ENCODE data around the gene SSB.
A peak's percentile ranks its signal among the peaks of the same experiment; 100 is the strongest.
"Not testable (repeated sequence)": the region's sequence is repeated elsewhere in the genome, so short reads cannot be mapped to it uniquely, and the experiment has no call there.

Gene SSB

GRCh38 chr2:169759987-169760386, 38.7 kb upstream of the SSB start:
- DNase-seq (ENCODE audit: low read depth), result peak; percentile 21
- no peak for TF ChIP-seq CTCF (IDR thresholded peaks at IDR 0.05; ENCODE audit: insufficient read depth, low read depth, low read length, missing control alignments)

GRCh38 chr2:169760798-169761197, 37.9 kb upstream of the SSB start:
- not testable (repeated sequence) for H3K4me3 ChIP-seq (ENCODE audit: low read depth, low read length); DNase-seq (ENCODE audit: low read depth)

More at GRCh38 chr2:169759987-169760386, 38.7 kb upstream of the SSB start:
- no peak overlapping the region for H3K4me3 ChIP-seq (ENCODE audit: low read depth, low read length)

- no peak for TF ChIP-seq CTCF (IDR thresholded peaks at IDR 0.05; ENCODE audit: insufficient read depth, low read depth, low read length, missing control alignments)
- DNase-seq (ENCODE audit: low read depth), result peak; percentile 44
- H3K4me3 ChIP-seq (ENCODE audit: low read depth, low read length), result no peak overlapping the region
These were observed 37.3 kb upstream of the SSB start for GRCh38 chr2:169761251-169761969.

- DNase-seq (ENCODE audit: low read depth), result no peak
- TF ChIP-seq CTCF (IDR thresholded peaks at IDR 0.05; ENCODE audit: insufficient read depth, low read depth, low read length, missing control alignments), result no peak
These were observed 36.7 kb upstream of the SSB start for GRCh38 chr2:169761970-169762292.

GRCh38 chr2:169765523-169765922, 33.1 kb upstream of the SSB start:
- no peak overlapping the region for H3K4me3 ChIP-seq (ENCODE audit: low read depth, low read length)
- DNase-seq (ENCODE audit: low read depth), result no peak
- no peak for TF ChIP-seq CTCF (IDR thresholded peaks at IDR 0.05; ENCODE audit: insufficient read depth, low read depth, low read length, missing control alignments)

More at GRCh38 chr2:169761970-169762292, 36.7 kb upstream of the SSB start:
- no peak overlapping the region for H3K4me3 ChIP-seq (ENCODE audit: low read depth, low read length)

- peak; percentile 62 for TF ChIP-seq CTCF (IDR thresholded peaks at IDR 0.05; ENCODE audit: insufficient read depth, low read depth, low read length, missing control alignments)
- peak; percentile 69 for DNase-seq (ENCODE audit: low read depth)
These were observed 31.3 kb upstream of the SSB start for GRCh38 chr2:169767243-169767888.

GRCh38 chr2:169768262-169768995, 30.2 kb upstream of the SSB start:
- DNase-seq (ENCODE audit: low read depth), result peak; percentile 19
- peak overlapping the region; percentile 23 for H3K4me3 ChIP-seq (ENCODE audit: low read depth, low read length)
- TF ChIP-seq CTCF (IDR thresholded peaks at IDR 0.05; ENCODE audit: insufficient read depth, low read depth, low read length, missing control alignments), result no peak

More at GRCh38 chr2:169767243-169767888, 31.3 kb upstream of the SSB start:
- H3K4me3 ChIP-seq (ENCODE audit: low read depth, low read length), result no peak overlapping the region

All from GM12865 (cell line).